Gastroesophageal sphincter (tissue), 3 donors: ENCODE data around the gene CDC42BPA.

ENCODE experiments used
- POLR2A ChIP-seq, 2 donors: fragments of 450-650 bp; IDR thresholded peaks; one replicate each; pipeline ENCODE4 v1.6.1; 2017; ENCODE audit warnings: antibody characterized with exemption in 2 of 2, mild to moderate bottlenecking in 2 of 2, moderate library complexity in 1 of 2
- POLR2AphosphoS5 ChIP-seq: sonication (generic); formaldehyde crosslinking; IDR thresholded peaks from one replicate; pipeline ENCODE4 v1.6.1; 2017; ENCODE audit warnings: antibody characterized with exemption
- TF ChIP-seq, protein P1 (sequence below), 4 experiments: fragments of 200-600 bp in 2 of 4; fragments of 450-650 bp in 2 of 4; sonication (generic) in 1 of 4; IDR thresholded peaks; one replicate each; pipeline ENCODE4 v1.5.1; 2017 to 2019; ENCODE audit warnings: antibody characterized with exemption in 4 of 4, mild to moderate bottlenecking in 2 of 4, moderate library complexity in 2 of 4

DNA sequence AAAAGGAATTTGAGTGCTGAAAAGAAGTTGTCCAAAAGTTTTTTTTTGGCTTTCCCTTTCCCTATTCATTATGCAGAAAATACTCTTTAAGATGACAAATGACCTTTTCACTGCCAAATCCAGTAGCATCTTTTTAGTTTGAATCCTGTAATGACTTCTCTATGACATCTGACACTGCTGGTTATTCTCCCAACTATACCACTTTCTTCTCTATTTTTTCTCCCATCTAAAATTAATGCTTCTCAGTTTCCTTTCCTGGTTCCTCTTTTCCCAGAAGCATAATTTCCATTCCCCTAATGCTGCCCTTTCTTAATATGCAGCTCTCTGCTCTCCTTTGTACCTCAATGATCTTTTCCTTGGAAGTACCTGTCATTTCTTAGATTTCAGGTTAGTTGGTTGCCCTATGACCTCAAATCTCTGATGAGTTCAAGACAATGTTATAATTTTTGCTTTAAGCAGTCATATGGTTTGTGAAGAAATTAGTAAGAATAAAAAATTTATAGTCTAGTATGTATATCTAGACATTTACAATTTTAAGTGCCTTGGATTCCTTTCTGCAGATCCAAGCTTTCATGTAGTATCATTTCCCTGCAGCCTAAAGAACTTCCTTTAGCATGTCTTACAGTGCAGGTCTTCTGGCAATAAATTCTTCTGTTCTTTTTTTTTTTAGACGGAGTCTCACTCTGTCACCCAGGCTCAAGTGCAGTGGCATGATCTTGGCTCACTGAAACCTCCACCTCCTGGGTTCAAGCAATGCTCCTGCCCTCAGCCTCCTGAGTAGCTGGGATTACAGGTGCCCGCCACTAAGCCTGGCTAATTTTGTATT, 150.8 kb downstream of the CDC42BPA start:
- TF ChIP-seq, protein P1, sequence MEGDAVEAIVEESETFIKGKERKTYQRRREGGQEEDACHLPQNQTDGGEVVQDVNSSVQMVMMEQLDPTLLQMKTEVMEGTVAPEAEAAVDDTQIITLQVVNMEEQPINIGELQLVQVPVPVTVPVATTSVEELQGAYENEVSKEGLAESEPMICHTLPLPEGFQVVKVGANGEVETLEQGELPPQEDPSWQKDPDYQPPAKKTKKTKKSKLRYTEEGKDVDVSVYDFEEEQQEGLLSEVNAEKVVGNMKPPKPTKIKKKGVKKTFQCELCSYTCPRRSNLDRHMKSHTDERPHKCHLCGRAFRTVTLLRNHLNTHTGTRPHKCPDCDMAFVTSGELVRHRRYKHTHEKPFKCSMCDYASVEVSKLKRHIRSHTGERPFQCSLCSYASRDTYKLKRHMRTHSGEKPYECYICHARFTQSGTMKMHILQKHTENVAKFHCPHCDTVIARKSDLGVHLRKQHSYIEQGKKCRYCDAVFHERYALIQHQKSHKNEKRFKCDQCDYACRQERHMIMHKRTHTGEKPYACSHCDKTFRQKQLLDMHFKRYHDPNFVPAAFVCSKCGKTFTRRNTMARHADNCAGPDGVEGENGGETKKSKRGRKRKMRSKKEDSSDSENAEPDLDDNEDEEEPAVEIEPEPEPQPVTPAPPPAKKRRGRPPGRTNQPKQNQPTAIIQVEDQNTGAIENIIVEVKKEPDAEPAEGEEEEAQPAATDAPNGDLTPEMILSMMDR (IDR thresholded peaks at IDR 0.05) = no peak
- TF ChIP-seq POLR2AphosphoS5 = no peak
- TF ChIP-seq POLR2A (IDR thresholded peaks at IDR 0.05) = no peak
